Ishikawa (cell line): ENCODE results near the gene CABLES1.

ENCODE experiments used
- CEBPB ChIP-seq: IDR thresholded peaks from 2 replicates; pipeline ENCODE4 v1.6.1; 2012
- CREB1 ChIP-seq: IDR thresholded peaks from 2 replicates; pipeline ENCODE4 v1.6.1; 2012; ENCODE audit warnings: low read depth
- EGR1 ChIP-seq: IDR thresholded peaks from 2 replicates; pipeline ENCODE4 v1.6.1; 2012
- EP300 ChIP-seq: IDR thresholded peaks from 2 replicates; pipeline ENCODE4 v1.6.1; 2012; ENCODE audit warnings: borderline replicate concordance
- FOXM1 ChIP-seq: IDR thresholded peaks from 2 replicates; pipeline ENCODE4 v1.6.1; 2012; ENCODE audit warnings: low read depth, borderline replicate concordance
- NFIC ChIP-seq: IDR thresholded peaks from 2 replicates; pipeline ENCODE4 v1.6.1; 2012
- RAD21 ChIP-seq: IDR thresholded peaks from 2 replicates; pipeline ENCODE4 v1.6.1; 2012; ENCODE audit warnings: low read depth
- TAF1 ChIP-seq: IDR thresholded peaks from 2 replicates; pipeline ENCODE4 v1.6.1; 2012; ENCODE audit warnings: low read depth, mild to moderate bottlenecking
- TCF12 ChIP-seq: IDR thresholded peaks from 2 replicates; pipeline ENCODE4 v1.6.1; 2012; ENCODE audit warnings: low read depth
- TEAD4 ChIP-seq: IDR thresholded peaks from 2 replicates; pipeline ENCODE4 v1.6.1; 2012
- USF1 ChIP-seq: IDR thresholded peaks from 2 replicates; pipeline ENCODE4 v1.6.1; 2012
- YY1 ChIP-seq: IDR thresholded peaks from 2 replicates; pipeline ENCODE4 v1.6.1; 2012; ENCODE audit warnings: low read depth
- ZBTB7A ChIP-seq: IDR thresholded peaks from 2 replicates; pipeline ENCODE4 v1.6.1; 2012; ENCODE audit warnings: low read depth
- TF ChIP-seq, protein P1 (sequence below): IDR thresholded peaks from 2 replicates; pipeline ENCODE4 v1.6.1; 2012
- TF ChIP-seq, protein P2 (sequence below): IDR thresholded peaks from 2 replicates; pipeline ENCODE4 v1.6.1; 2012; ENCODE audit warnings: low read depth, mild to moderate bottlenecking

CABLES1 gene

GRCh38 chr18:23235860-23236259, 100.6 kb downstream of the CABLES1 start:
- TF ChIP-seq, protein P1, sequence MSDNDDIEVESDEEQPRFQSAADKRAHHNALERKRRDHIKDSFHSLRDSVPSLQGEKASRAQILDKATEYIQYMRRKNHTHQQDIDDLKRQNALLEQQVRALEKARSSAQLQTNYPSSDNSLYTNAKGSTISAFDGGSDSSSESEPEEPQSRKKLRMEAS, result peak; percentile 33; the same call in 1 of the 2 replicates
- TF ChIP-seq NFIC, result no peak

DNA sequence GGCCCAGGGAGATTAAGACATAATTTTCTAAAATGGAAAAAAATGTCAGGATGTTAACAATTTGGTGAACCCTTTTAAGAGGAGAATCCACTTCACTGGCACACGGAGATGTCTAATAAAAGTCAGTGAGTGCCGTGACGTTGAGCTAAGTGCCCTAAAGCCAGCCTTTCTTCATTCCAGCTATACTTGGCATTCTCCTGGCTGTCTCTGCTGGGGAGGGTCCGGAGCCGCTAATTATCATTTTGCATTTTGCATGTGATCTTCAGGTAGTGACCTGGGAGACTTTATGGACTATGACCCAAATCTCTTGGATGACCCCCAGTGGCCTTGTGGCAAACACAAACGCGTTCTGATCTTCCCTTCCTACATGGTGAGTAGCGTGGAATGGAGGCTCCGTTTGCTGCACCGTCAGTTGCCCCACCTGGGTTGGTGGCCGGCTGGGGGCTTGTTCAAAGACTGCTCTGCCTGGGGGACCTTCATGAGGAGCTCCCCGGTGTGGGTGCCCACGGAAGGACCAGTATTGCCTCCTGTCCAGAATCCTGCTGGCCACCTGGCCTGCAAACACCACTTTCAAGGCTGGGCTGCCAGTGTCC, 101.7 kb downstream of the CABLES1 start:
- TF ChIP-seq CEBPB, result no peak
- TF ChIP-seq RAD21, result no peak
- no peak for TF ChIP-seq FOXM1
- no peak for TF ChIP-seq EP300
- no peak for TF ChIP-seq YY1
- no peak for TF ChIP-seq TEAD4
- TF ChIP-seq ZBTB7A, result no peak
- no peak for TF ChIP-seq TAF1
- TF ChIP-seq, protein P2, sequence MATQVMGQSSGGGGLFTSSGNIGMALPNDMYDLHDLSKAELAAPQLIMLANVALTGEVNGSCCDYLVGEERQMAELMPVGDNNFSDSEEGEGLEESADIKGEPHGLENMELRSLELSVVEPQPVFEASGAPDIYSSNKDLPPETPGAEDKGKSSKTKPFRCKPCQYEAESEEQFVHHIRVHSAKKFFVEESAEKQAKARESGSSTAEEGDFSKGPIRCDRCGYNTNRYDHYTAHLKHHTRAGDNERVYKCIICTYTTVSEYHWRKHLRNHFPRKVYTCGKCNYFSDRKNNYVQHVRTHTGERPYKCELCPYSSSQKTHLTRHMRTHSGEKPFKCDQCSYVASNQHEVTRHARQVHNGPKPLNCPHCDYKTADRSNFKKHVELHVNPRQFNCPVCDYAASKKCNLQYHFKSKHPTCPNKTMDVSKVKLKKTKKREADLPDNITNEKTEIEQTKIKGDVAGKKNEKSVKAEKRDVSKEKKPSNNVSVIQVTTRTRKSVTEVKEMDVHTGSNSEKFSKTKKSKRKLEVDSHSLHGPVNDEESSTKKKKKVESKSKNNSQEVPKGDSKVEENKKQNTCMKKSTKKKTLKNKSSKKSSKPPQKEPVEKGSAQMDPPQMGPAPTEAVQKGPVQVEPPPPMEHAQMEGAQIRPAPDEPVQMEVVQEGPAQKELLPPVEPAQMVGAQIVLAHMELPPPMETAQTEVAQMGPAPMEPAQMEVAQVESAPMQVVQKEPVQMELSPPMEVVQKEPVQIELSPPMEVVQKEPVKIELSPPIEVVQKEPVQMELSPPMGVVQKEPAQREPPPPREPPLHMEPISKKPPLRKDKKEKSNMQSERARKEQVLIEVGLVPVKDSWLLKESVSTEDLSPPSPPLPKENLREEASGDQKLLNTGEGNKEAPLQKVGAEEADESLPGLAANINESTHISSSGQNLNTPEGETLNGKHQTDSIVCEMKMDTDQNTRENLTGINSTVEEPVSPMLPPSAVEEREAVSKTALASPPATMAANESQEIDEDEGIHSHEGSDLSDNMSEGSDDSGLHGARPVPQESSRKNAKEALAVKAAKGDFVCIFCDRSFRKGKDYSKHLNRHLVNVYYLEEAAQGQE, result no peak
- TF ChIP-seq TCF12, result no peak

- no peak for TF ChIP-seq FOXM1
- TF ChIP-seq, protein P2, result no peak
- no peak for TF ChIP-seq TEAD4
Measured at GRCh38 chr18:23237524-23238151, 102.4 kb downstream of the CABLES1 start.

DNA sequence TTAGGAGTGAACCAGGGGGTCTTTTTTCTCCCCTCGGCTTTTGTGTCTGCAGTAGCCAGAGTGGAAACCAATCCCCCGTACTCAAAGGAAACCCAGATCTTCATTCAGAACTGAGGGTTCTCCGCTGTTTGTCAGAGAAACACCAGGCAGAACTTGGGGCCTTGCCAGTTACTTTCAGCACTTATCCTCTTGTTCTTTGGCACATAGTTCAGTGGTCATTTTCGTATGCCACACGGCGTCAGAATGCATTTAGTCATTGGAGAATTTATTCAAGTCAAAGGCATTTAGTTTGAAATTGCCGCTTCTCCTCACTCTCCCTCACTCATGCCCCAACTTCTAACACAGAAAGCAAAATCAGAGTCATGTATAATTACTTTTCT, 102.9 kb downstream of the CABLES1 start:
- no peak for TF ChIP-seq YY1
- TF ChIP-seq TEAD4, result no peak

DNA sequence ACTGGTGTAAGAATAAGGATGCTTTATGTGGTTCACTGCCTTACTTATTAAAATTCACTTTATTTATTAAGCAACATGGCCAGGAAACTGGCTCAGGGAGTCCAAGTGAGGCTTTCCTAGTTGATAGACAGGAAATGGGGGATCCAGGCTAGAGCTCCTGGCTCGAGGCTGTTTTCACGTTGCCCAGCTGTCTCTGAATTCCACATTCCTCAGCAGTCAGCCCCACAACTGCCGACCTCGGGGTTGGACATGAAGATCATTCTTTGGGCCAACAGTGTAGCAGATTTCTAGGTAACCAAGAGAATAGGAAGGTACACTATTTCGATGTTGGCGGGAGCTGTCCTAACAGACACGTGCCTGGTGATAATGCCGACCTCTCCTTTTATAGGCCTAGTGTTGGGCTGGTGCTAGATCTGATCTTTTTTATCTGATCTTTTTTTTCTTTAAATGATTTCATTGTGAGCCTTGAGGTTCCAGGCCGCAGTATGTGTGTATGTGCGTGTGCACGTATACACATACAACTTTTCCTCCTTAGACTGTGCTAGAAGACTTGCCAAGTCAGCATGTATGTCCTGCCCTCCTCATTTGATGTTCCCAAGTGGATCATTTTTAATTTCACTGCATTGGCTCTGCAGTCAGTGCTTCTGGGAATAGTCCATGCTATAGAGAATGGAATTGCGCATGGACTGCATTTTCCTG, 103.5 kb downstream of the CABLES1 start:
- no peak for TF ChIP-seq FOXM1
- TF ChIP-seq CEBPB, result no peak
- no peak for TF ChIP-seq CREB1
- TF ChIP-seq EGR1, result no peak
- TF ChIP-seq YY1, result no peak
- no peak for TF ChIP-seq EP300
- no peak for TF ChIP-seq USF1
- no peak for TF ChIP-seq TAF1
- TF ChIP-seq ZBTB7A, result no peak
- TF ChIP-seq TCF12, result no peak
- TF ChIP-seq, protein P1, result no peak
- TF ChIP-seq, protein P2, result no peak
- TF ChIP-seq TEAD4, result no peak
- TF ChIP-seq RAD21, result no peak
- TF ChIP-seq NFIC, result no peak
